ENCODE measurements around the gene ZNF335. TPM values are rescaled to one million over a fixed set of nuclear protein-coding genes. Genes with fewer than 3 reads are reported as not detected.
"Not testable (repeated sequence)": the region's sequence is repeated elsewhere in the genome, so short reads cannot be mapped to it uniquely, and the experiment has no call there.

Gene ZNF335
- total RNA-seq, 4 donors from 2014 or later = 12.9 to 19.0 (median 15.3) TPM

- no peaks in the 10 kb centered on the region for H3K4me1 ChIP-seq
- peaks cover 6 to 85% (median 58%) of the 10 kb centered on the region in 4 donors for H3K36me3 ChIP-seq
- no peak for DNase-seq (ENCODE audit: extremely low spot score)
- H3K27me3 ChIP-seq = no peaks in the 10 kb centered on the region
- intact Hi-C loops (cut with DNase I) = no loop called here
- no peak overlapping the region for H3K27ac ChIP-seq (replicated peaks in 1 of 4)
- TF ChIP-seq EP300 (IDR thresholded peaks at IDR 0.05) = no peak
- TF ChIP-seq POLR2AphosphoS5 (IDR thresholded peaks at IDR 0.05) = no peak
- no peak for TF ChIP-seq CTCF (IDR thresholded peaks at IDR 0.05)
- TF ChIP-seq POLR2A (IDR thresholded peaks at IDR 0.05; ENCODE audit: low read depth) = no peak
- no peaks in the 10 kb centered on the region for H3K9me3 ChIP-seq
- no peak overlapping the region for H3K4me3 ChIP-seq
- WGBS = 77% methylated on average over 5 of the region's 14 CpGs
These were observed 69.8 kb downstream of the ZNF335 start for GRCh38 chr20:45902199-45902701.

GRCh38 chr20:45901332-45901731 lies 70.7 kb downstream of the ZNF335 start:
- H3K4me1 ChIP-seq; DNase-seq (ENCODE audit: extremely low spot score); H3K27me3 ChIP-seq; H3K9me3 ChIP-seq; H3K27ac ChIP-seq (replicated peaks in 1 of 4); intact Hi-C loops (cut with DNase I); H3K4me3 ChIP-seq: not testable (repeated sequence)
- WGBS = 85% methylated on average over 6 of the region's 6 CpGs
- peaks cover 15 to 90% (median 67%) of the 10 kb centered on the region in 4 donors for H3K36me3 ChIP-seq

GRCh38 chr20:45899046-45899835 lies 72.8 kb downstream of the ZNF335 start:
- Histone ChIP-seq H3K36me3 (peaks cover 23 to 92% (median 78%) of the 10 kb centered on the region in 4 donors), H3K4me1 (no peaks in the 10 kb centered on the region), H3K4me3 (no peak overlapping the region), H3K27ac (replicated peaks in 1 of 4) (no peak overlapping the region), H3K27me3 (no peaks in the 10 kb centered on the region), H3K9me3 (no peaks in the 10 kb centered on the region)
- WGBS = 84% methylated on average over 12 of the region's 13 CpGs
- intact Hi-C loops (cut with DNase I) = no loop called here
- no peak for TF ChIP-seq POLR2AphosphoS5 (IDR thresholded peaks at IDR 0.05)
- TF ChIP-seq POLR2A (IDR thresholded peaks at IDR 0.05; ENCODE audit: low read depth) = no peak
- DNase-seq (ENCODE audit: extremely low spot score) = no peak

Other genes starting within 250 kb of the ZNF335 start
- gene SPINT4, start 249.9 kb downstream of the ZNF335 start, total RNA-seq = not detected
- 1 to 10 TPM in 2 of 4 donors, under 1 TPM in 1, not detected in 1; 0.80 to 3.3 (median 3.2) TPM for gene WFDC3, start 180.3 kb downstream of the ZNF335 start, total RNA-seq
- 10 to 100 TPM; 28.2 to 35.9 (median 30.6) TPM for gene DNTTIP1, start 180.2 kb downstream of the ZNF335 start, total RNA-seq
- gene UBE2C, start 159.6 kb downstream of the ZNF335 start, total RNA-seq = 1 to 10 TPM in 1 of 4 donors, under 1 TPM in 2, not detected in 1; 0.83 to 2.7 (median 0.91) TPM
- gene TNNC2, start 144.9 kb downstream of the ZNF335 start, total RNA-seq = 1 to 10 TPM in 3 of 4 donors, under 1 TPM in 1; 0.46 to 3.1 (median 1.8) TPM
- gene SNX21, start 138.4 kb downstream of the ZNF335 start, total RNA-seq = 10 to 100 TPM; 54.0 to 78.5 (median 63.5) TPM
- 10 to 100 TPM; 30.0 to 41.9 (median 33.7) TPM for gene ACOT8, start 114.8 kb downstream of the ZNF335 start, total RNA-seq
- 1 to 10 TPM; 2.1 to 5.4 (median 4.0) TPM for gene ZSWIM3, start 114.6 kb downstream of the ZNF335 start, total RNA-seq
- 10 to 100 TPM in 2 of 4 donors, 1 to 10 TPM in 2; 7.1 to 13.5 (median 9.2) TPM for gene ZSWIM1, start 91.0 kb downstream of the ZNF335 start, total RNA-seq
- 1 to 10 TPM; 1.7 to 4.6 (median 3.0) TPM for gene SPATA25, start 84.6 kb downstream of the ZNF335 start, total RNA-seq
- 10 to 100 TPM; 10.8 to 16.1 (median 13.0) TPM for gene NEURL2, start 81.0 kb downstream of the ZNF335 start, total RNA-seq
- 10 to 100 TPM; 44.8 to 70.2 (median 48.3) TPM for gene CTSA, start 80.9 kb downstream of the ZNF335 start, total RNA-seq
- 100 to 1,000 TPM; 109 to 342 (median 176) TPM for gene PLTP, start 60.0 kb downstream of the ZNF335 start, total RNA-seq
- gene PCIF1, start 37.5 kb downstream of the ZNF335 start, total RNA-seq = 10 to 100 TPM; 35.3 to 51.2 (median 37.2) TPM
- 1 to 10 TPM in 1 of 4 donors, under 1 TPM in 3; 0.11 to 6.5 (median 0.63) TPM for gene MMP9, start 36.7 kb upstream of the ZNF335 start, total RNA-seq
- gene SLC12A5, start 57.0 kb upstream of the ZNF335 start, total RNA-seq = 1 to 10 TPM in 1 of 4 donors, under 1 TPM in 1, not detected in 2; 0.99 to 1.2 TPM
- 10 to 100 TPM; 17.4 to 36.8 (median 29.9) TPM for gene NCOA5, start 117.8 kb upstream of the ZNF335 start, total RNA-seq
- 10 to 100 TPM in 3 of 4 donors, 1 to 10 TPM in 1; 10.0 to 21.6 (median 16.9) TPM for gene CD40, start 146.1 kb upstream of the ZNF335 start, total RNA-seq